Measurements from ENCODE around the gene ATAD3A. TPM values are rescaled to one million over a fixed set of nuclear protein-coding genes. Genes with fewer than 3 reads are reported as not detected.
"Not testable (repeated sequence)": the region's sequence is repeated elsewhere in the genome, so short reads cannot be mapped to it uniquely, and the experiment has no call there.

ATAD3A gene
- total and polyA plus RNA-seq, 3 donors from 2014 or later, result 22.0 to 37.4 (median 35.7) TPM

GRCh38 chr1:1487701-1488100 is 24.3 kb upstream of the ATAD3A start:
- TF ChIP-seq CTCF (IDR thresholded peaks at IDR 0.05), result no peak
- TF ChIP-seq POLR2A (IDR thresholded peaks at IDR 0.05), result no peak
- WGBS, 2 donors, result 94 to 96% methylated on average over 14 to 18 of the region's 18 CpGs
- no peak overlapping the region for H3K27ac ChIP-seq
- no peak overlapping the region for H3K4me3 ChIP-seq
- intact Hi-C loops (cut with DNase I; ENCODE audit: low total_unique reads), result no loop called here
- no peaks in the 10 kb centered on the region for H3K27me3 ChIP-seq
- no peak for DNase-seq
- no peaks in the 10 kb centered on the region for H3K9me3 ChIP-seq
- no peaks in the 10 kb centered on the region for H3K36me3 ChIP-seq (ENCODE audit: low read depth, missing control alignments)
- H3K4me1 ChIP-seq, result no peaks in the 10 kb centered on the region

- no peak for DNase-seq
- TF ChIP-seq POLR2A (IDR thresholded peaks at IDR 0.05) (no peak), CTCF (IDR thresholded peaks at IDR 0.05) (no peak)
Measured at GRCh38 chr1:1489231-1489630, 22.7 kb upstream of the ATAD3A start.

GRCh38 chr1:1489861-1490260 is 22.1 kb upstream of the ATAD3A start:
- Histone ChIP-seq H3K27ac (no peak overlapping the region), H3K4me1 (no peaks in the 10 kb centered on the region), H3K27me3 (no peaks in the 10 kb centered on the region), H3K36me3 (ENCODE audit: low read depth, missing control alignments) (no peaks in the 10 kb centered on the region), H3K4me3 (no peak overlapping the region), H3K9me3 (no peaks in the 10 kb centered on the region)
- TF ChIP-seq CTCF (IDR thresholded peaks at IDR 0.05) (no peak), POLR2A (IDR thresholded peaks at IDR 0.05) (no peak)
- 95% methylated on average over 15 to 19 of the region's 19 CpGs for WGBS, 2 donors
- intact Hi-C loops (cut with DNase I; ENCODE audit: low total_unique reads), result no loop called here
- DNase-seq, result no peak

More at GRCh38 chr1:1489231-1489630, 22.7 kb upstream of the ATAD3A start:
- intact Hi-C loops (cut with DNase I; ENCODE audit: low total_unique reads), result no loop called here
- 97% methylated on average over 12 of the region's 16 CpGs; no CpG with 5 or more reads in 1 of the 2 donors for WGBS, 2 donors
- Histone ChIP-seq H3K9me3 (no peaks in the 10 kb centered on the region), H3K36me3 (ENCODE audit: low read depth, missing control alignments) (no peaks in the 10 kb centered on the region), H3K4me1 (no peaks in the 10 kb centered on the region), H3K27me3 (no peaks in the 10 kb centered on the region), H3K4me3 (no peak overlapping the region), H3K27ac (no peak overlapping the region)

GRCh38 chr1:1490633-1491230 is 21.2 kb upstream of the ATAD3A start:
- intact Hi-C loops (cut with DNase I; ENCODE audit: low total_unique reads), result no loop called here
- no peak for TF ChIP-seq CTCF (IDR thresholded peaks at IDR 0.05)
- 95 to 97% methylated on average over 12 to 23 of the region's 25 CpGs for WGBS, 2 donors
- Histone ChIP-seq H3K4me3 (no peak overlapping the region), H3K27ac (no peak overlapping the region), H3K4me1 (no peaks in the 10 kb centered on the region), H3K27me3 (no peaks in the 10 kb centered on the region), H3K9me3 (no peaks in the 10 kb centered on the region), H3K36me3 (ENCODE audit: low read depth, missing control alignments) (no peaks in the 10 kb centered on the region)
- DNase-seq, result no peak

- no peak for TF ChIP-seq POLR2A (IDR thresholded peaks at IDR 0.05)
- no peak for TF ChIP-seq CTCF (IDR thresholded peaks at IDR 0.05)
- Histone ChIP-seq H3K9me3 (no peaks in the 10 kb centered on the region), H3K36me3 (ENCODE audit: low read depth, missing control alignments) (no peaks in the 10 kb centered on the region), H3K27me3 (no peaks in the 10 kb centered on the region), H3K27ac (no peak overlapping the region), H3K4me3 (no peak overlapping the region), H3K4me1 (no peaks in the 10 kb centered on the region)
- no peak for DNase-seq
- 96 to 97% methylated on average over 10 of the region's 10 CpGs for WGBS, 2 donors
- intact Hi-C loops (cut with DNase I; ENCODE audit: low total_unique reads), result no loop called here
Measured at GRCh38 chr1:1491601-1492000, 20.4 kb upstream of the ATAD3A start.

GRCh38 chr1:1494311-1494710 is 17.7 kb upstream of the ATAD3A start:
- H3K27ac ChIP-seq; H3K4me1 ChIP-seq; DNase-seq; intact Hi-C loops (cut with DNase I; ENCODE audit: low total_unique reads); H3K36me3 ChIP-seq (ENCODE audit: low read depth, missing control alignments); H3K4me3 ChIP-seq; H3K27me3 ChIP-seq; H3K9me3 ChIP-seq: not testable (repeated sequence)
- 98% methylated on average over 8 to 22 of the region's 22 CpGs for WGBS, 2 donors

- H3K4me3 ChIP-seq; H3K27me3 ChIP-seq; H3K27ac ChIP-seq; H3K9me3 ChIP-seq; DNase-seq; H3K4me1 ChIP-seq; intact Hi-C loops (cut with DNase I; ENCODE audit: low total_unique reads); H3K36me3 ChIP-seq (ENCODE audit: low read depth, missing control alignments): not testable (repeated sequence)
- 96 to 98% methylated on average over 7 to 18 of the region's 18 CpGs for WGBS, 2 donors
Measured at GRCh38 chr1:1495461-1495975, 16.4 kb upstream of the ATAD3A start.
